Measurements from ENCODE around the gene MPP2.

DNA sequence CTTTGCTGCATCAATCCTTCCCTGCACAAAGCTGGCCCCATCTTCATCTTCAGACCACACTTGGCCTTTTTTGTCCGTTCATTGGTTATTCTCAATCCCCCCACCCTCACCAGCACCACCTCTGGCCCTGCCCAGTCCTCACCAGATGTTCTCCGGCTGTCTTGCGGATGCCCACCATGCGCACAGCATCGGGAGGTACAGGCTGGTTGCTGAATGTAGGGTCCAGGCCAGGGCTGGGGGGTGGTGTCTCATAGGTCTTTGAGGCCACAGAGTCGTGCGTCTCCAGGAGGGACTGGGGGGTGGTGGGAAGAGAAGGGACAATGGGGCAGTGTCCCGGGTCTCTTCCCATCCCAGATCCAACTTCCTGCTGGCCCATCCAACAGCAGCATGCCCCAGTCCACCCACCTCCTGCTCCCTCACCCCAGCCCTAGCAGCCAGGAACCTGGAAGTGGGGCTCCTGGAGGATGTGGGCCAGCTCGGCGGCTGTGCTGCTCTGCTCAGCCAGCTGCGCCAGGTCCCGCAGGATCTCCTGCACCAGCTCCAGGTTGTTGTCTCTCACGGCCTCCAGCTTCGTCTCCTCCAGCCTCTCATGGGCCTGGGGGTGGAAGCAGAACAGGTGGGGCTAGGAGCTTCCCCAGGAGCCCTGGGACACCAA, 24.4 kb downstream of the MPP2 start:
- TF ChIP-seq, protein P1, sequence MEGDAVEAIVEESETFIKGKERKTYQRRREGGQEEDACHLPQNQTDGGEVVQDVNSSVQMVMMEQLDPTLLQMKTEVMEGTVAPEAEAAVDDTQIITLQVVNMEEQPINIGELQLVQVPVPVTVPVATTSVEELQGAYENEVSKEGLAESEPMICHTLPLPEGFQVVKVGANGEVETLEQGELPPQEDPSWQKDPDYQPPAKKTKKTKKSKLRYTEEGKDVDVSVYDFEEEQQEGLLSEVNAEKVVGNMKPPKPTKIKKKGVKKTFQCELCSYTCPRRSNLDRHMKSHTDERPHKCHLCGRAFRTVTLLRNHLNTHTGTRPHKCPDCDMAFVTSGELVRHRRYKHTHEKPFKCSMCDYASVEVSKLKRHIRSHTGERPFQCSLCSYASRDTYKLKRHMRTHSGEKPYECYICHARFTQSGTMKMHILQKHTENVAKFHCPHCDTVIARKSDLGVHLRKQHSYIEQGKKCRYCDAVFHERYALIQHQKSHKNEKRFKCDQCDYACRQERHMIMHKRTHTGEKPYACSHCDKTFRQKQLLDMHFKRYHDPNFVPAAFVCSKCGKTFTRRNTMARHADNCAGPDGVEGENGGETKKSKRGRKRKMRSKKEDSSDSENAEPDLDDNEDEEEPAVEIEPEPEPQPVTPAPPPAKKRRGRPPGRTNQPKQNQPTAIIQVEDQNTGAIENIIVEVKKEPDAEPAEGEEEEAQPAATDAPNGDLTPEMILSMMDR (tag by site-specific recombination; IDR thresholded peaks at IDR 0.05), result no peak
- TF ChIP-seq ZNF654 (tag by site-specific recombination; IDR thresholded peaks at IDR 0.05; ENCODE audit: low read depth) (no peak), ZNF274 (IDR thresholded peaks at IDR 0.05; ENCODE audit: low read length) (no peak), ZNF274 (tag by site-specific recombination; IDR thresholded peaks at IDR 0.05; ENCODE audit: borderline replicate concordance) (no peak), ZNF146 (tag by site-specific recombination; IDR thresholded peaks at IDR 0.05) (no peak), ZNF202 (tag by site-specific recombination; IDR thresholded peaks at IDR 0.05; ENCODE audit: borderline replicate concordance) (no peak), ZBTB8A (tag by site-specific recombination; IDR thresholded peaks at IDR 0.05) (no peak), ZBTB17 (tag by site-specific recombination; IDR thresholded peaks at IDR 0.05) (no peak), ZBTB20 (tag by site-specific recombination; IDR thresholded peaks at IDR 0.05) (no peak), ZNF747 (tag by site-specific recombination; IDR thresholded peaks at IDR 0.05) (no peak), ZNF138 (tag by site-specific recombination; IDR thresholded peaks at IDR 0.05; ENCODE audit: borderline replicate concordance) (no peak)
- TF ChIP-seq, protein P2, sequence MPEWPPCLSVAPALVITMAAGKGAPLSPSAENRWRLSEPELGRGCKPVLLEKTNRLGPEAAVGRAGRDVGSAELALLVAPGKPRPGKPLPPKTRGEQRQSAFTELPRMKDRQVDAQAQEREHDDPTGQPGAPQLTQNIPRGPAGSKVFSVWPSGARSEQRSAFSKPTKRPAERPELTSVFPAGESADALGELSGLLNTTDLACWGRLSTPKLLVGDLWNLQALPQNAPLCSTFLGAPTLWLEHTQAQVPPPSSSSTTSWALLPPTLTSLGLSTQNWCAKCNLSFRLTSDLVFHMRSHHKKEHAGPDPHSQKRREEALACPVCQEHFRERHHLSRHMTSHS (tag by site-specific recombination; IDR thresholded peaks at IDR 0.05), result no peak
